GM19023 (cell line): ENCODE data around the gene EPC2.

Experiments used
- ATAC-seq: cut with Tn5 transposase; IDR thresholded peaks from one replicate; pipeline ENCODE4 v1.9.1; 2021; ENCODE audit warnings: mild to moderate bottlenecking, moderate library complexity; ENCODE audit not compliant: unreplicated experiment

The EPC2 gene

GRCh38 chr2:148643998-148644882 is at the start of gene EPC2:
EPC2 (plus strand) TSS chr2:148644751; CDS start chr2:148645018, 267 bp downstream.
- peak; percentile 65 for ATAC-seq

- no peak for ATAC-seq
Measured at GRCh38 chr2:148596018-148596417, 48.5 kb upstream of the EPC2 start.

- ATAC-seq: no peak
Measured at GRCh38 chr2:148599109-148599991, 45.2 kb upstream of the EPC2 start.

- ATAC-seq: peak; percentile 7
Measured at GRCh38 chr2:148602885-148603561, 41.5 kb upstream of the EPC2 start.

- peak; percentile 99 for ATAC-seq
Measured at GRCh38 chr2:148603562-148603920, 41.0 kb upstream of the EPC2 start.

GRCh38 chr2:148604927-148605326 is 39.6 kb upstream of the EPC2 start:
- no peak for ATAC-seq

GRCh38 chr2:148607566-148607965 is 37.0 kb upstream of the EPC2 start:
- ATAC-seq: no peak

- no peak for ATAC-seq
Measured at GRCh38 chr2:148613231-148614013, 31.1 kb upstream of the EPC2 start.

GRCh38 chr2:148614014-148614321 is 30.6 kb upstream of the EPC2 start:
- peak; percentile 37 for ATAC-seq

GRCh38 chr2:148614322-148615049 is 30.1 kb upstream of the EPC2 start:
- peak; percentile 94 for ATAC-seq

- ATAC-seq: no peak
Measured at GRCh38 chr2:148615381-148615841, 29.1 kb upstream of the EPC2 start.

- ATAC-seq: no peak
Measured at GRCh38 chr2:148616662-148617061, 27.9 kb upstream of the EPC2 start.

GRCh38 chr2:148617219-148617618 is 27.3 kb upstream of the EPC2 start:
- no peak for ATAC-seq

GRCh38 chr2:148619560-148620195 is 24.9 kb upstream of the EPC2 start:
- ATAC-seq: no peak

- no peak for ATAC-seq
Measured at GRCh38 chr2:148622366-148622765, 22.2 kb upstream of the EPC2 start.

GRCh38 chr2:148623086-148623485 is 21.5 kb upstream of the EPC2 start:
- ATAC-seq: no peak

GRCh38 chr2:148627224-148627623 is 17.3 kb upstream of the EPC2 start:
- no peak for ATAC-seq

GRCh38 chr2:148634749-148635148 is 9.8 kb upstream of the EPC2 start:
- ATAC-seq: no peak

GRCh38 chr2:148638543-148638942 is 6.0 kb upstream of the EPC2 start:
- no peak for ATAC-seq
